Measurements from ENCODE around the gene PIP5K1B.

Gene PIP5K1B

GRCh38 chr9:69012696-69013381 is 307.8 kb downstream of the PIP5K1B start:
- Histone ChIP-seq H3K4me1 (ENCODE audit: insufficient read depth, low read length) (peaks cover 8% of the 10 kb centered on the region; the same call in 1 of the 2 replicates), H3K36me3 (ENCODE audit: insufficient read depth, low read length) (no peaks in the 10 kb centered on the region), H3K9ac (ENCODE audit: low read depth, low read length) (no peak overlapping the region), H3K9me3 (ENCODE audit: control insufficient read depth, insufficient read depth, low read length) (no peaks in the 10 kb centered on the region)

- Histone ChIP-seq H3K4me1 (ENCODE audit: insufficient read depth, low read length) (peaks cover 8% of the 10 kb centered on the region; the same call in 1 of the 2 replicates), H3K36me3 (ENCODE audit: insufficient read depth, low read length) (no peaks in the 10 kb centered on the region), H3K9ac (ENCODE audit: low read depth, low read length) (no peak overlapping the region), H3K9me3 (ENCODE audit: control insufficient read depth, insufficient read depth, low read length) (no peaks in the 10 kb centered on the region)
These were observed 308.3 kb downstream of the PIP5K1B start for GRCh38 chr9:69013382-69013727.

DNA sequence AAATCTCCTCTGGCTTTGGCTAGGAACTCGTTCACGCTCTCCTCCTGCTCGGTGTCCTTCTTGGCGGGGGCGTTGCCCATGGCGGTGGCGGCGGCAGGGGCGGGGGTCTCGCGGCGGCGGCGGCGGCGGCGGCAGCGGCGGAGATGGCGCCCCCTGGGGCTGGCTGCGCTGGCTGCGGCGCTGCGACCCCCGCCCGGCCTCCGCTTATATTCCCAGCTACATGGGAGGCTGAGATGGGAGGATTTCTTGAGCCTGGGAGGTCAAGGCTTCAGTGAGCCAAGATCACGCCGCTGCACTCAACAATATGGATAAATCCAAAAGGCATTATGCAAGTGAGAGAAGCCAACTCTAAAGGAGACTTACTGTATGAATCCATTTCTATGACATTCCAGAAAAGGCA is 309.0 kb downstream of the PIP5K1B start, which contains the start of gene PRKACG:
TSS of gene PRKACG (minus strand) at position 101 of the 400 bp plus-strand sequence. CDS start at position 80, 21 bp downstream.
- no peak within 1 kb of the TSS for H3K9ac ChIP-seq (ENCODE audit: low read depth, low read length)
- H3K9me3 ChIP-seq (ENCODE audit: control insufficient read depth, insufficient read depth, low read length) = no peaks in the 10 kb centered on the region
- H3K36me3 ChIP-seq (ENCODE audit: insufficient read depth, low read length) = no peaks in the 10 kb centered on the region
- H3K4me1 ChIP-seq (ENCODE audit: insufficient read depth, low read length) = peaks cover 8% of the 10 kb centered on the region; the same call in 1 of the 2 replicates

DNA sequence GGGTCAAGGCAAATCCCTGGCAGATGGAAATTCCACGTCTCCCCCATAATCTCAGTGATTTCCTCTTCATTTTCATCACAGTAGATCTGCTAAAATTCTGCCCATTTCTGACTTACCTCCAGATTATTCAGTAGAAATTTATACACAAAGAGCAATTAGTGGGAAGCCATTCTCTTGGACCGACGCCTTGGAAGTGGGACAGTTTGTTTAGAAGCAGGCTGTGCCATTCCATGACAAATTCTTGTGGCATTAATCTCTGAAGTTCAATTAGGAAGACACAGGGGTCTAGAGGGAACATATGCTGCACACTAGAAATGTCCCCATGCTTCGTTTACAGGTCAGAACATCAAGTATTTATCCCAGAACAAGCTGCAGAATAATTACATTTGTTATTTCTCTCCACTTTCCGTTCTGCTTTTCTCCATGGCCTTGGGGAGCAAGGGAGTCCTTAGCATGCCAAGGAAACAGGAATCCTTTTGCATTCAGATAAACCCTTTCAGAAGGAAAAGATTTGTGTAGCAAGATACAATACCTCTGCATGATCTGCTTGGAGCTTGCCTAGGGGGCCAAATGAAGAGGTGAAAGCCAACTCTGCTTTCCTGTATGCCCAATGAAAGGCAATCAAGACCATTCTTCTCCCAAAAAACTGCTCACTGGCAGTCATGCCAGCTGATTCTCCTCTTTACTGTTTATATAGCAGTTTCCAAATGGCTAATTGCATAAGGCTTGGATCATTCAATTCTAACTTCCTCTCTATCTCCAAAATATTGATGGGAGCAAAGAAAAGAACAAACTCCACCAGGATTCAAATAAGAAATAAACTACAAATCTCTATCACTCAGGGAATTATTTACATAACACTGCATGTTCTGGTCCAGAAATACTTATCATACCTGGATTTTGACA is 311.4 kb downstream of the PIP5K1B start:
- H3K4me1 ChIP-seq (ENCODE audit: insufficient read depth, low read length) = peaks cover 8% of the 10 kb centered on the region; the same call in 1 of the 2 replicates
- no peak overlapping the region for H3K9ac ChIP-seq (ENCODE audit: low read depth, low read length)
- no peaks in the 10 kb centered on the region for H3K9me3 ChIP-seq (ENCODE audit: control insufficient read depth, insufficient read depth, low read length)
- no peaks in the 10 kb centered on the region for H3K36me3 ChIP-seq (ENCODE audit: insufficient read depth, low read length)

GRCh38 chr9:69018737-69019136 is 313.7 kb downstream of the PIP5K1B start:
- no peaks in the 10 kb centered on the region for H3K9me3 ChIP-seq (ENCODE audit: control insufficient read depth, insufficient read depth, low read length)
- no peaks in the 10 kb centered on the region for H3K36me3 ChIP-seq (ENCODE audit: insufficient read depth, low read length)
- peaks cover 8% of the 10 kb centered on the region; the same call in 1 of the 2 replicates for H3K4me1 ChIP-seq (ENCODE audit: insufficient read depth, low read length)
- H3K9ac ChIP-seq (ENCODE audit: low read depth, low read length) = no peak overlapping the region

GRCh38 chr9:69019808-69020207 is 314.8 kb downstream of the PIP5K1B start:
- Histone ChIP-seq H3K36me3 (ENCODE audit: insufficient read depth, low read length) (no peaks in the 10 kb centered on the region), H3K9me3 (ENCODE audit: control insufficient read depth, insufficient read depth, low read length) (no peaks in the 10 kb centered on the region), H3K9ac (ENCODE audit: low read depth, low read length) (no peak overlapping the region), H3K4me1 (ENCODE audit: insufficient read depth, low read length) (peaks cover 12% of the 10 kb centered on the region; the same call in 1 of the 2 replicates)

DNA sequence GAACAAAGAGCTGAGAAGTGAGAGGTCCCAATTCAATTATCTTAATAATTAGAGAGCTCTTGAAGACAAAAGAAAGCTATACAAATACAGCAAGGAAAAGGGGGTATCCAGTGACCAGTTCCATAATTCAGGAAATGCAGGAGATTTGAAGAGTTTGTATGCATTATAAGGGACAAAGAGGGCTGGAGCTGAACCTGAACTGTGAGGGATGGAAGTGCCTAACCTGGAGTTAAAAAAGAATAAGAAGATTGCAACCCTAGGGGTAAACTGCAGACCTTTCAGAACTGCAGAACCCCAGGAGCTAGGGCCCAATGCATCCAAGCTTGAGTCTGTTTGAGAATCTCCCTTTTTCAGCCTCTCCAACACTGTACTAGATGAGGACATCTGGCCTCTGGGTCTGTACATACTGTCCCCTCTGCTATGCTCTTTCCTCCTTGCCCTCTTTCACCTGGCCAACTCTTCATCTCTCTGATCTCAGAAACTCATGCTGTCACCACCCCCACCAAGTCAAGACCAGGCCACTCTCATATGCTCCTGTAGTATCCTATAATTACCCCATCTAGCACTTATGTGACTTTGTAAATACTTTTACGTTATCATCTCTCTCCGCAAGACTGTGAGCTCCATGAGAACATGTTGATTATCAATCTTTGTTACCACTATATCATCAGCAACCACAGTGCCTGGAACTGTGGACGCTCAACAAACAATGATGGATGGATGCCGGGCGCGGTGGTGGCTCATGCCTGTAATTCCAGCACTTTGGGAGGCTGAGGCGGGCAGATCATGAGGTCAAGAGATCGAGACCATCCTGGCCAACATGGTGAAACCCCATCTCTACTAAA is 315.5 kb downstream of the PIP5K1B start:
- no peaks in the 10 kb centered on the region for H3K36me3 ChIP-seq (ENCODE audit: insufficient read depth, low read length)
- peaks cover 12% of the 10 kb centered on the region; the same call in 1 of the 2 replicates for H3K4me1 ChIP-seq (ENCODE audit: insufficient read depth, low read length)
- no peak overlapping the region for H3K9ac ChIP-seq (ENCODE audit: low read depth, low read length)
- no peaks in the 10 kb centered on the region for H3K9me3 ChIP-seq (ENCODE audit: control insufficient read depth, insufficient read depth, low read length)

DNA sequence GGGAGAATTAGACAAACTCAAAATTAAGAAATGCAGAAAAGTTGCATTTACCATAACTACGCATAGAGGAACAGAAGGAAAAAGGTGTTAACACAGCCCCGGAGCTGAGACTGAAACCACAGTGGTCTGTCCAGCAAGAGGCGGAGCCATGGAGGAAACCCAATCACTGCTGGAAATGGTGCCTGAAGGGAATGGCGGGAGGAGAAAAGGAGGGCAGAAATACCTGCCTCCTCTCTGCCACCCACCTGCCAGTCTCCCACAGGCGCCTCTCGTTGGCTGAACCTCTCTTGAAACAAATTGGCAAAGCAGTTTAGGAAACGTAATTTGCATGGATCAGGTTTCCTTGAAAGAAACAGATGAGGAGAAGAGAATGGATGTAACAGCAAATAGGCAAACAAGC is 318.6 kb downstream of the PIP5K1B start:
- Histone ChIP-seq H3K9ac (ENCODE audit: low read depth, low read length) (no peak overlapping the region), H3K4me1 (ENCODE audit: insufficient read depth, low read length) (0 out of 2 replicates have a peak, but pooled peaks cover 4% of the 10 kb centered on the region), H3K36me3 (ENCODE audit: insufficient read depth, low read length) (no peaks in the 10 kb centered on the region), H3K9me3 (ENCODE audit: control insufficient read depth, insufficient read depth, low read length) (no peaks in the 10 kb centered on the region)

DNA sequence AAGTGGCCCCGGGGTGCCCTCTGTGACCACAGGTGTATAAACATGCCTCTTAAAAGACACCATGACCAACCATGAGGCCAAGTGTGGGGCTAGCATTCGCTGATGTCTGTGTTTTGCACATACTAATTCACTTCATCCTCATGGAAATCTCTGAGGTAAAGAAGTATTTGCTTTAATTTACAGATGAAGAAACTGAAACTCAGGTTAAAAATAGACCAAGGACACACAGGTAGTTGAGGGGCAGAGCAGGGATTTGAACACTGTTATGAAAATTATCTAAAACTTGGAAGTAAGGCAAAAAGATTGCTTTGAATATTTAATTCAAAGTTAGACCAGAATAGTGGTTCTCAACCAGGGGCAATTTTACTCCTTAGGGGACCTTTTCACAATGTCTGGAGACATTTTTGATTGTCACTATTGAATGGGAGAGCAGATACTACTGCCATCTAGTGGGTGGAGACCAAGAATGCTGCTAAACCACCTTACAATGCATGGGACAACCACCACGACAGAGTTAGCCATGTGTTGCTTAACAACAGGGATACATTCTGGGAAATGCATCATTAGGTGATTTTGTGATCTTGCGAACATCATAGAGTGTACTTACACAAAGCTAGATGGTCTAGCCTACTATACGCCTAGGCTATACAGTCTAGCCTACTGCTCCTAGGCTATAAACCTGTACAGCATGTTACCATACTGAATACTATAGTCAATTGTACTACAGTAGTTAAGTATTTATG is 322.5 kb downstream of the PIP5K1B start:
- H3K36me3 ChIP-seq (ENCODE audit: insufficient read depth, low read length) = no peaks in the 10 kb centered on the region
- H3K9ac ChIP-seq (ENCODE audit: low read depth, low read length) = no peak overlapping the region
- H3K4me1 ChIP-seq (ENCODE audit: insufficient read depth, low read length) = 0 out of 2 replicates have a peak, but pooled peaks cover 4% of the 10 kb centered on the region
- H3K9me3 ChIP-seq (ENCODE audit: control insufficient read depth, insufficient read depth, low read length) = no peaks in the 10 kb centered on the region

GRCh38 chr9:69028754-69029153 is 323.7 kb downstream of the PIP5K1B start:
- 0 out of 2 replicates have a peak, but pooled peaks cover 3% of the 10 kb centered on the region for H3K4me1 ChIP-seq (ENCODE audit: insufficient read depth, low read length)
- H3K9ac ChIP-seq (ENCODE audit: low read depth, low read length) = no peak overlapping the region
- H3K9me3 ChIP-seq (ENCODE audit: control insufficient read depth, insufficient read depth, low read length) = no peaks in the 10 kb centered on the region
- H3K36me3 ChIP-seq (ENCODE audit: insufficient read depth, low read length) = no peaks in the 10 kb centered on the region

GRCh38 chr9:69029535-69029934 is 324.5 kb downstream of the PIP5K1B start:
- no peaks in the 10 kb centered on the region for H3K36me3 ChIP-seq (ENCODE audit: insufficient read depth, low read length)
- H3K9me3 ChIP-seq (ENCODE audit: control insufficient read depth, insufficient read depth, low read length) = no peaks in the 10 kb centered on the region
- no peaks in the 10 kb centered on the region for H3K4me1 ChIP-seq (ENCODE audit: insufficient read depth, low read length)
- no peak overlapping the region for H3K9ac ChIP-seq (ENCODE audit: low read depth, low read length)

DNA sequence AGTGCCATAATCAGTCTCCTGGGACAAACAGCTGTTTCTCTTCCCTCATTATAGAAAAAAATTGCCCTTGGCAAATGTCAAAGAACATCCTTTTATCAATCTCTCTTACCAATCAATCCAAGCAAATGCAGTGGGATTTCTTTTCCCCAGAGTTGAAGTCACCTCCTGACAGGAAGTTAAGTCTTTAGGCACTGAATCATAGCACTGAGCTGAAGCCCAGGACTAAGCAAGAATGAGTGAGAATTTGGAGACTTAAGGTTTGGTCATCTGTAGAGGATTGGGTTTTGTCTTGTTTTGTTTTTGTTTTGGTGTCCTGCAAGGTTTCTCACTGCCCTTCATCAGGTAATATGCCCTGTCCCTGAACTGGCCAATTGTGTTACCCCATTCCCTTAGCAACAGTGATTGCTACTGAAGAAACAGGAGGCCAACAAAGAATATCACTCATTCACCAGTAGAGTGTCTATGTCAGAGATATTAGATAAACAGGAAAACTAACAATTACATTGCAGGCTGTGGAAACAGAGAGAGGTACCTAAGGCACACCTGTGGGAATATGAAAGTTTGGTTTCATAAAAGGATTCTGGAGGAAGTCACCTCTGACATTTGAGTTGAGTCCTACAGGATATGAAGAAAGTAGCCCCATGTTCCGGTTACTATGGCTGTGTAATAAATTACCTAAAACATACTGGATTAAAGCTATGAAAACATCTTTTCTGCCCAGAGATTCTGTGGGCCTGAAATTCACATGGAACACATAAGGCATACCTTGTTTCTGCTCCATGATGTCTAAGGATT is 326.0 kb downstream of the PIP5K1B start:
- no peaks in the 10 kb centered on the region for H3K9me3 ChIP-seq (ENCODE audit: control insufficient read depth, insufficient read depth, low read length)
- H3K9ac ChIP-seq (ENCODE audit: low read depth, low read length) = no peak overlapping the region
- no peaks in the 10 kb centered on the region for H3K4me1 ChIP-seq (ENCODE audit: insufficient read depth, low read length)
- H3K36me3 ChIP-seq (ENCODE audit: insufficient read depth, low read length) = no peaks in the 10 kb centered on the region

GRCh38 chr9:69034071-69034470 is 329.0 kb downstream of the PIP5K1B start:
- Histone ChIP-seq H3K4me1 (ENCODE audit: insufficient read depth, low read length) (peaks cover 5% of the 10 kb centered on the region; the same call in 1 of the 2 replicates), H3K9ac (ENCODE audit: low read depth, low read length) (no peak overlapping the region), H3K36me3 (ENCODE audit: insufficient read depth, low read length) (no peaks in the 10 kb centered on the region), H3K9me3 (ENCODE audit: control insufficient read depth, insufficient read depth, low read length) (no peaks in the 10 kb centered on the region)

All from ES-I3 (cell line).